Transverse colon (tissue), 4 donors: ENCODE data around the gene GPC6.

Source experiments
- EP300 ChIP-seq: sonication (generic); formaldehyde crosslinking; IDR thresholded peaks from one replicate; pipeline ENCODE4 v1.6.1; 2017; ENCODE audit warnings: antibody characterized with exemption, low read depth
- POLR2A ChIP-seq: fragments of 450-650 bp; IDR thresholded peaks from one replicate; pipeline ENCODE4 v1.6.1; 2016; ENCODE audit warnings: antibody characterized with exemption, mild to moderate bottlenecking, moderate library complexity
- POLR2AphosphoS5 ChIP-seq, 3 donors: sonication (generic); formaldehyde crosslinking; IDR thresholded peaks; one replicate each; pipeline ENCODE4 v1.6.1; 2016; ENCODE audit warnings: antibody characterized with exemption in 3 of 3
- TF ChIP-seq, protein P1 (sequence below), 5 experiments: fragments of 200-600 bp in 3 of 5; fragments of 450-650 bp in 2 of 5; sonication (generic) in 3 of 5; IDR thresholded peaks; 1 replicate in 2 of 5; 2 replicates in 3 of 5; pipeline ENCODE4 v1.5.1; 2016 to 2017; ENCODE audit warnings: antibody characterized with exemption in 5 of 5, inconsistent platforms in 3 of 5, mild to moderate bottlenecking in 2 of 5, moderate library complexity in 1 of 5

DNA sequence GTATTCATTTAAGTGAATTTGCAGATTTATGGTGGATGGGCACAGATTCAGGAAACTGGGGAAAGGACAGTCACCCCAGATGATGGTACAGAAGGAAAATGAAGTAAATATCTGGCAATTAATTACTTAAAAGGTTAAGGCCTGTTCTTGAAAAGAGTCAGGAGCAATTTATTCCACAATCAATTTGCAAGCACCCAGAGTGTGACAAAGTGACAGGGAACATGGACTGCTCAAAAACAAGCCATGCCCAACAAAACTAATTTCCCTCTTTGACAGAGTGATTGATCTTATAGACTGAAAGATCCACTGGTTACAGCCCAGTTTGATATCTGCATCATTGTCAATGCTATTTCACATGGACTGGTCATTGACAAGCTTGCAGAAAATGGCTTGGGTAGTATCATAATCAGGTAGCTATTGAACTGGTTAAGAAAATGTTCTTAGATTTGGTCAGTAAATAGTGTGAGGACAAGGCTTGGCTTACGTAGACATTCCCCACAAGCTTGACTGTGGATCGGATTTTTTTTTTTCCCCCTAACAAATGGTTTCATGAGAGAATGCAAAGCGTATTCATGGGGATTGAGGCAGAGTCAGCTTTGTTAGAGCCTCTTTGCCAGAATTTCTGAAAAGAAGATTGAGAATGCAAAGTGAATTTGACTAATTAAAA is 584.6 kb downstream of the GPC6 start:
- TF ChIP-seq, protein P1, sequence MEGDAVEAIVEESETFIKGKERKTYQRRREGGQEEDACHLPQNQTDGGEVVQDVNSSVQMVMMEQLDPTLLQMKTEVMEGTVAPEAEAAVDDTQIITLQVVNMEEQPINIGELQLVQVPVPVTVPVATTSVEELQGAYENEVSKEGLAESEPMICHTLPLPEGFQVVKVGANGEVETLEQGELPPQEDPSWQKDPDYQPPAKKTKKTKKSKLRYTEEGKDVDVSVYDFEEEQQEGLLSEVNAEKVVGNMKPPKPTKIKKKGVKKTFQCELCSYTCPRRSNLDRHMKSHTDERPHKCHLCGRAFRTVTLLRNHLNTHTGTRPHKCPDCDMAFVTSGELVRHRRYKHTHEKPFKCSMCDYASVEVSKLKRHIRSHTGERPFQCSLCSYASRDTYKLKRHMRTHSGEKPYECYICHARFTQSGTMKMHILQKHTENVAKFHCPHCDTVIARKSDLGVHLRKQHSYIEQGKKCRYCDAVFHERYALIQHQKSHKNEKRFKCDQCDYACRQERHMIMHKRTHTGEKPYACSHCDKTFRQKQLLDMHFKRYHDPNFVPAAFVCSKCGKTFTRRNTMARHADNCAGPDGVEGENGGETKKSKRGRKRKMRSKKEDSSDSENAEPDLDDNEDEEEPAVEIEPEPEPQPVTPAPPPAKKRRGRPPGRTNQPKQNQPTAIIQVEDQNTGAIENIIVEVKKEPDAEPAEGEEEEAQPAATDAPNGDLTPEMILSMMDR (IDR thresholded peaks at IDR 0.05), result no peak
- TF ChIP-seq POLR2A (no peak), POLR2AphosphoS5 (IDR thresholded peaks at IDR 0.05) (no peak), EP300 (no peak)
